Measurements from ENCODE around the gene HAL.

DNA sequence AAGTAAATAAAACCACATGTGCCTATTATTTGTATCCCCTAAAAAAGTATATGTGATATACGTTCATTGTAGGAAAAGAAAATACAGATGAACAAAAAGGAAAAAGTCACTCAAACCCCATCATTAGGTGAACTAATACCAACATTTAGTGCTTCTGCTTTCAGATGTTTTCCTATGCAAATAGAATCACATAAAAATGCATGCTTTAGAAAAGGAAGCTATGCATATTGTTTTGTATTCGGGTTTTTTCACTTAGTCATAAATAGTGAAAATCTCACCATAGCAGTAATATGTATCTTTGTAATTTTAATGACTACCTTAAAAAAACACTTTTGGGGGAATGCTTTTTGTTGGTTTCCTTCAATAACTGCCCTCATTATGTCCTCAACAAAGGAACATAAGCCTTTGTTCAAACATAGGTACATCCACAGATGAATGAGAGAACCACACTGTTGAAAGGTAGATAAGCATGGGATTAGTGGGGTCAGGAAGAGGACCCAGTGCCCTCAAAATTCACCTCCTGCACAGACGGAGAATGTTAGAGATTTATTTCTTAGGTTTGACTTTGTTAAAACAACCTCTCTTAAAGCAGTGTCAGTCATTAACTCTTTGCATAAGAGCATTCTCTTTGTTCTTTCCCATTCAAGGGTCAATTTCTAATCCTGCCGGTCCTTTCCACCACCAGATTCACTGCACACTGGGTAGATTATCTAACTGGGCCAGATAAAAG lies 46.5 kb downstream of the HAL start:
- TF ChIP-seq CTCF (IDR thresholded peaks at IDR 0.05) (no peak), POLR2A (IDR thresholded peaks at IDR 0.05) (no peak)

All from vagina (tissue), 2 donors.